Brain microvascular endothelial cell (primary cell): ENCODE results near the gene CSMD2.
"Not testable (repeated sequence)": the region's sequence is repeated elsewhere in the genome, so short reads cannot be mapped to it uniquely, and the experiment has no call there.

Experiments used
- DNase-seq: peaks from one replicate; pipeline ENCODE4 v3.0.0-alpha.2; 2020
- H3K27ac ChIP-seq: fragments of 250-450 bp; sonication (Bioruptor Pico); 2 replicates; pipeline ENCODE4 v1.5.1; 2020; ENCODE audit warnings: mild to moderate bottlenecking, moderate library complexity
- H3K27me3 ChIP-seq: fragments of 250-450 bp; sonication (Bioruptor Pico); replicated peaks from 2 replicates; pipeline ENCODE4 v1.5.1; 2020; ENCODE audit warnings: mild to moderate bottlenecking
- H3K36me3 ChIP-seq: fragments of 250-450 bp; sonication (Bioruptor Pico); replicated peaks from 2 replicates; pipeline ENCODE4 v1.5.1; 2020; ENCODE audit warnings: mild to moderate bottlenecking
- H3K4me3 ChIP-seq: 2 replicates; pipeline ENCODE4 v1.5.1; 2011; ENCODE audit warnings: low read depth, mild to moderate bottlenecking, control low read depth, low read length, moderate library complexity
- in situ Hi-C: cut with HindIII; loops from 2 replicates; pipeline ENCODE4 v1.10.0; 2017; ENCODE audit warnings: low sequenced_read_pairs, low pct_ligation_motif_present
- TF ChIP-seq, protein P1 (sequence below): IDR thresholded peaks from 2 replicates; pipeline ENCODE4 v1.5.1; 2011; ENCODE audit warnings: low read depth, mild to moderate bottlenecking, moderate library complexity, low read length, control low read depth, inconsistent platforms; ENCODE audit errors: missing control alignments

CSMD2 gene

DNA sequence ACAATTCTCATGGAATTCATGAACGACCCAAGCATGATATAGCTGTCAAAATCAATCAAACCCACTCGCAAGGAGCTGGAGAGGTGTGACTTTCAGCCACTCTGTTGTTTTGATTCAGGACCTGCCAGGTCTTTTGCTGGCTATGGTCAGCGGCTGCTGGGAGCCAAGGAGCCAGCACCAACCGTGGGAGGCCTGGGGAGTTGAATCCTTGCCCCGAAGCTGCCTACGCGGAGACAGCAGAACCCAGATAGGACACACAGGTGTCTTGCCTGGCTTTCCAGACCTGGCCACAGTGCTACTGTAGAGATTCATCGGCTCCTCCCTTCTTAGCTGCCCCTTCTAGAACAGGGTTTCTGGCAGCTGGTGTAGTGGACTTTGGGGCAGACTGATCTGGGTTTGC is 649.9 kb downstream of the CSMD2 start:
- TF ChIP-seq, protein P1, sequence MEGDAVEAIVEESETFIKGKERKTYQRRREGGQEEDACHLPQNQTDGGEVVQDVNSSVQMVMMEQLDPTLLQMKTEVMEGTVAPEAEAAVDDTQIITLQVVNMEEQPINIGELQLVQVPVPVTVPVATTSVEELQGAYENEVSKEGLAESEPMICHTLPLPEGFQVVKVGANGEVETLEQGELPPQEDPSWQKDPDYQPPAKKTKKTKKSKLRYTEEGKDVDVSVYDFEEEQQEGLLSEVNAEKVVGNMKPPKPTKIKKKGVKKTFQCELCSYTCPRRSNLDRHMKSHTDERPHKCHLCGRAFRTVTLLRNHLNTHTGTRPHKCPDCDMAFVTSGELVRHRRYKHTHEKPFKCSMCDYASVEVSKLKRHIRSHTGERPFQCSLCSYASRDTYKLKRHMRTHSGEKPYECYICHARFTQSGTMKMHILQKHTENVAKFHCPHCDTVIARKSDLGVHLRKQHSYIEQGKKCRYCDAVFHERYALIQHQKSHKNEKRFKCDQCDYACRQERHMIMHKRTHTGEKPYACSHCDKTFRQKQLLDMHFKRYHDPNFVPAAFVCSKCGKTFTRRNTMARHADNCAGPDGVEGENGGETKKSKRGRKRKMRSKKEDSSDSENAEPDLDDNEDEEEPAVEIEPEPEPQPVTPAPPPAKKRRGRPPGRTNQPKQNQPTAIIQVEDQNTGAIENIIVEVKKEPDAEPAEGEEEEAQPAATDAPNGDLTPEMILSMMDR = no peak
- DNase-seq = no peak
- Histone ChIP-seq H3K27ac (no peak overlapping the region), H3K36me3 (no peaks in the 10 kb centered on the region), H3K27me3 (no peaks in the 10 kb centered on the region), H3K4me3 (no peak overlapping the region)
- in situ Hi-C loops = no loop called here

DNA sequence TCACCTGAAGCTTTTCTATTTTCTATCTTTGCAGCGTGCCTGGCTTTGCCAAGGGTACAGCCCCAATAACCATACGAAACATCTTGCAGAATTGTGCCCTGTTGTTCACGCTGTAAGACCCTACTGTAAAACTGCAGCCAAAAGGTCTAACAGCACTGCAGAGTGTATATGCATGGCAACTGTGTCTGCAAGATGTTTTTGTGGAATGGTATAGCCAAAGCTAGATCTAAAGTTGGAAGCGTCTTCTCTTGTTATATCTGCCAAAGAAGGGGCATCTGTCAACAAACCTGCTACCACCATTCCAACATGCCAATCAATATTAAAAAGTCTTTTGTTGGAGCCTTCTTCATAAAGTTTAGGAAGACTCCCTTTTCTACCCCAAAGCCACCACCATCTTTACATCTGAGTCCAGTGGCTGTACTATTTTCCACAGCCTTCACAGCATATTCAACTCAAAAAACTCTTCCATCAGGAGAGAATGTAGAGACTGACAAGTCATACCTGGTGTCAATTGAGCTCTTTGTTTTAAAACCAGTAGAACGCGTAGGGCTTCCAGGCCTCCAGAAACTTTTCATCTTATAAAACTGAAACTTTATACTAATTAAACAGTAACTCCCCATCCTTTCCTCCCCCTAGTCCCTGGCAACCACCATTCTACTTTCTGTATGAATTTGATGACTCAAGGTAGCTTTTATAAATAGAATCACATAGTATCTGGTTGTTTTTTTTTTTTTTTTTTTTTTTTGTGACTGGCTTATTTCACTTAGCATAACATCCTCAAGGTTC is 652.6 kb downstream of the CSMD2 start:
- TF ChIP-seq, protein P1 = no peak
- no peaks in the 10 kb centered on the region for H3K27me3 ChIP-seq
- in situ Hi-C loops = no loop called here
- no peak for DNase-seq
- H3K4me3 ChIP-seq = no peak overlapping the region
- H3K27ac ChIP-seq = no peak overlapping the region
- H3K36me3 ChIP-seq = no peaks in the 10 kb centered on the region

DNA sequence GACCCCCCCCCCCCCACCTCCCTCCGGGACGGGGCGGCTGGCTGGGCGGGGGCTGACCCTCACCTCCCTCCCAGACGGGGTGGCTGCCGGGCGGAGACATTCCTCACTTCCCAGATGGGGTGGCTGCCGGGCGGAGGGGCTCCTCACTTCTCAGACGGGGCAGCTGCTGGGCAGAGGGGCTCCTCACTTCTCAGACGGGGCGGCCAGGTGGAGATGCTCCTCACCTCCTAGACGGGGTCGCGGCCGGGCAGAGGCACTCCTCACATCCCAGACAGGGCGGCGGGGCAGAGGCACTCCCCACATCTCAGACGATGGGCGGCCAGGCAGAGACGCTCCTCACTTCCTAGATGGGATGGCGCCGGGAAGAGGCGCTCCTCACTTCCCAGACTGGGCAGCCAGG is 655.8 kb downstream of the CSMD2 start:
- in situ Hi-C loops, H3K27ac ChIP-seq, H3K27me3 ChIP-seq, DNase-seq, H3K4me3 ChIP-seq, H3K36me3 ChIP-seq: not testable (repeated sequence)

DNA sequence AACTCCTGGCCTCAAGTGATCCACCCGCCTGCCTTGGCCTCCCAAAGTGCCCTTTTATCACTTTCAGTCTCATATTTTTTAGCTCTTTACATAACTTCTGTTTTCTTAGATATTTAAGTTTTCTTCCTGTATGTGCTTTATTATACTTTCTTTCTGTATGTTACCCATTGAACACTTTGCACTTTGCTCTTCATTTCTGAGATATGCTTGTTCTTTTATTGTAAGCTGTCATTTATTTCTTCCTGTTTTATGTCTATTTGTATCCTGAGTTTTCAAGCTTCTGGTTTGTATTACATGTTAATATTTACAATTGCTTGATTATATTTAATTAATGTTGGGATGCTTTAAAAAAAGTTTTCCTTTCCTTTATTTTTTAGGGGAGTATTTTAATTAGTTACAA is 656.9 kb downstream of the CSMD2 start:
- no peak for DNase-seq
- no peaks in the 10 kb centered on the region for H3K27me3 ChIP-seq
- H3K4me3 ChIP-seq = no peak overlapping the region
- H3K27ac ChIP-seq = no peak overlapping the region
- no peaks in the 10 kb centered on the region for H3K36me3 ChIP-seq
- in situ Hi-C loops = no loop called here
- TF ChIP-seq, protein P1 = no peak

DNA sequence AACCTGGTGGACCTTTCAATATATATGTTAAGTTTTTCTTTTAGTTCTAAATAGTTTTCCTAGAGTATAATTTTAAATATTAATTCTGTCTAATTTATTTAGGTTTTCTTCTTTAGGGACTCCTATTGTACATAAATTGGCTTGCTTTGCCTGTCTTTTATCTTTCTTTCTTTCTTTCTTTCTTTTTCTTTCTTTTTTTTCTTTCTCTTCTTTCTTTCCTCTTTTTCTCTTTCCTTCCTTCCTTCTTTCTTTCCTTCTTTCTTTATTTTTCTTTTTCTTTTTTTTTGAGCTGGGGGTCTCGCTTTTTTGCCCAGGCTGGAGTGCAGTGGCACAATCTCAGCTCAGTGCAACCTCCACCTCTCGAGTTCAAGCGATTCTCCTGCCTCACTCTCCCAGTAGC is 657.4 kb downstream of the CSMD2 start:
- Histone ChIP-seq H3K27me3 (no peaks in the 10 kb centered on the region), H3K27ac (no peak overlapping the region)

DNA sequence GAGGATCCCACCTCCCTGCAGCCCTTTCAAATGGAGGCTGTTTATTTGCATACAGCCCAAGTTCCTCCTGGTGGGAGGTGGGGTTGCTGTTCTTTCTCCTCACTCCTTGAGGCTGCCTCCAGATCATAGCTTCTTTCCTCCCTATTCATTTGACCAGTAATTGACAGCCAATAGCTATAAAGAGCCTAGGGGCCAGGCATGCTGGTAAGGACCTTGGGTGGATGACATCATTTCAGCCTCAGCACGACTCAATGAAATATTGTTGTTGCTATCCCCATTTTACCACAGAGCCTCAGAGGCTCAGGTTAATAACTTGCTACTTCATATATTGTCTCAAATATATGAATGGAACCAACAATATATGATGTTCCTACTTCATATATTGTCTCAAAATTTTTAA is 661.5 kb downstream of the CSMD2 start:
- TF ChIP-seq, protein P1 = no peak
- Histone ChIP-seq H3K4me3 (no peak overlapping the region), H3K27ac (no peak overlapping the region), H3K27me3 (no peaks in the 10 kb centered on the region), H3K36me3 (no peaks in the 10 kb centered on the region)
- in situ Hi-C loops = no loop called here
- no peak for DNase-seq

More for the DNA sequence above, 657.4 kb downstream of the CSMD2 start:
- no peak for DNase-seq
- Histone ChIP-seq H3K36me3 (no peaks in the 10 kb centered on the region), H3K4me3 (no peak overlapping the region)
- TF ChIP-seq, protein P1 = no peak
- in situ Hi-C loops = no loop called here
